OCI-LY3 (cell line): Measurements from ENCODE around the gene NEURL1B.

ENCODE experiments used
- H2AFZ ChIP-seq: fragments of 200-600, 300-600 bp; shearing (Covaris generic); 2 replicates; pipeline ENCODE4 v1.6.0; 2014; ENCODE audit warnings: antibody characterized with exemption, low read depth, low read length
- H3K27ac ChIP-seq: fragments of 200-600, 300-600 bp; sonication (generic); 2 replicates; pipeline ENCODE4 v1.5.1; 2014; ENCODE audit warnings: mild to moderate bottlenecking, low read length, moderate library complexity, mixed read lengths
- H3K27me3 ChIP-seq: fragments of 200-600, 300-600 bp; sonication (generic); 2 replicates; pipeline ENCODE4 v1.6.1; 2014; ENCODE audit warnings: low read depth, low read length, mixed read lengths
- H3K36me3 ChIP-seq: fragments of 200-600, 300-600 bp; sonication (generic); replicated peaks from 2 replicates; pipeline ENCODE3; 2014; ENCODE audit warnings: low read depth, low read length, mixed read lengths
- H3K4me1 ChIP-seq: fragments of 300-600, 200-600 bp; sonication (generic); 2 replicates; pipeline ENCODE4 v1.6.1; 2014; ENCODE audit warnings: low read length, mixed read lengths
- H3K4me2 ChIP-seq: fragments of 200-600, 300-600 bp; sonication (generic); 2 replicates; pipeline ENCODE4 v1.6.1; 2014; ENCODE audit warnings: low read length, mixed read lengths
- H3K4me3 ChIP-seq: fragments of 300-600, 200-600 bp; sonication (generic); 2 replicates; pipeline ENCODE4 v1.5.1; 2014; ENCODE audit warnings: antibody characterized with exemption, mild to moderate bottlenecking, low read length, moderate library complexity
- H3K79me2 ChIP-seq: fragments of 300-600, 200-600 bp; shearing (Covaris generic); 2 replicates; pipeline ENCODE4 v1.6.1; 2014; ENCODE audit warnings: mild to moderate bottlenecking, low read length, mixed read lengths
- H3K9ac ChIP-seq: fragments of 300-600, 200-600 bp; shearing (Covaris generic); 2 replicates; pipeline ENCODE4 v1.6.0; 2014; ENCODE audit warnings: mild to moderate bottlenecking, low read length, moderate library complexity
- H3K9me3 ChIP-seq: fragments of 200-600, 300-600 bp; shearing (Covaris generic); 2 replicates; pipeline ENCODE4 v1.6.1; 2014; ENCODE audit warnings: low read length, mixed read lengths; ENCODE audit not compliant: insufficient read depth
- H4K20me1 ChIP-seq: fragments of 200-600, 300-600 bp; sonication (generic); 2 replicates; pipeline ENCODE4 v1.6.1; 2016; ENCODE audit warnings: low read length, mixed read lengths; ENCODE audit not compliant: insufficient read depth
- EZH2phosphoT487 ChIP-seq: fragments of 200-600 bp; shearing (Covaris generic); IDR thresholded peaks from 2 replicates; pipeline ENCODE4 v1.6.1; 2018; ENCODE audit warnings: antibody characterized with exemption, mixed run types, low read depth
- TF ChIP-seq, protein P1 (sequence below): fragments of 200-600, 300-600 bp; sonication (generic); IDR thresholded peaks from 2 replicates; pipeline ENCODE4 v1.5.1; 2014; ENCODE audit warnings: antibody characterized with exemption, low read length, low read depth

NEURL1B gene

DNA sequence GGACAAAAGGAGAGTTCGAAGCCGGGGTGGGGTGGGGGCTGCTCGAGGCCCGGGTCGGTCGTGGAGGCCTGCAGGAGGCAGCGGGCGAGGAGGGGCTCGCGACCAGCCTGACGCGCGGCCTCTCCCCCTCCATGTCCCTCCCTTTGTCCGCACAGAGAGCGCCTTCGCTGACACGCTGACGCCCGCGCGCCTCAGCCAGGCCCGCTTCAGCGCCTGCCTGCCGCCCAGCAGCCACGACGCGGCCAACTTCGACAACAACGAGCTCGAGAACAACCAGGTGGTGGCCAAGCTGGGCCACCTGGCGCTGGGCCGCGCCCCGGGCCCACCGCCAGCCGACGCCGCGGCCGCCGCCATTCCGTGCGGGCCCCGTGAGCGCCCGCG lies 42.2 kb downstream of the NEURL1B start:
- Histone ChIP-seq H3K27me3 (peaks cover 9% of the 10 kb centered on the region), H4K20me1 (no peaks in the 10 kb centered on the region), H3K36me3 (no peaks in the 10 kb centered on the region), H3K9me3 (no peaks in the 10 kb centered on the region), H3K79me2 (no peaks in the 10 kb centered on the region), H3K27ac (no peak overlapping the region), H2AFZ (no peak overlapping the region), H3K4me3 (no peak overlapping the region), H3K4me2 (no peak overlapping the region), H3K9ac (no peak overlapping the region), H3K4me1 (peaks cover 12% of the 10 kb centered on the region)
- TF ChIP-seq EZH2phosphoT487: no peak
- TF ChIP-seq, protein P1, sequence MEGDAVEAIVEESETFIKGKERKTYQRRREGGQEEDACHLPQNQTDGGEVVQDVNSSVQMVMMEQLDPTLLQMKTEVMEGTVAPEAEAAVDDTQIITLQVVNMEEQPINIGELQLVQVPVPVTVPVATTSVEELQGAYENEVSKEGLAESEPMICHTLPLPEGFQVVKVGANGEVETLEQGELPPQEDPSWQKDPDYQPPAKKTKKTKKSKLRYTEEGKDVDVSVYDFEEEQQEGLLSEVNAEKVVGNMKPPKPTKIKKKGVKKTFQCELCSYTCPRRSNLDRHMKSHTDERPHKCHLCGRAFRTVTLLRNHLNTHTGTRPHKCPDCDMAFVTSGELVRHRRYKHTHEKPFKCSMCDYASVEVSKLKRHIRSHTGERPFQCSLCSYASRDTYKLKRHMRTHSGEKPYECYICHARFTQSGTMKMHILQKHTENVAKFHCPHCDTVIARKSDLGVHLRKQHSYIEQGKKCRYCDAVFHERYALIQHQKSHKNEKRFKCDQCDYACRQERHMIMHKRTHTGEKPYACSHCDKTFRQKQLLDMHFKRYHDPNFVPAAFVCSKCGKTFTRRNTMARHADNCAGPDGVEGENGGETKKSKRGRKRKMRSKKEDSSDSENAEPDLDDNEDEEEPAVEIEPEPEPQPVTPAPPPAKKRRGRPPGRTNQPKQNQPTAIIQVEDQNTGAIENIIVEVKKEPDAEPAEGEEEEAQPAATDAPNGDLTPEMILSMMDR: no peak

GRCh38 chr5:172683645-172684471 lies 42.8 kb downstream of the NEURL1B start:
- Histone ChIP-seq H3K9ac (no peak overlapping the region), H3K4me2 (no peak overlapping the region), H3K4me1 (peaks cover 18% of the 10 kb centered on the region)

GRCh38 chr5:172685091-172685490 lies 44.0 kb downstream of the NEURL1B start:
- H3K79me2 ChIP-seq: no peaks in the 10 kb centered on the region
- H3K4me1 ChIP-seq: peaks cover 31% of the 10 kb centered on the region

More at GRCh38 chr5:172683645-172684471, 42.8 kb downstream of the NEURL1B start:
- Histone ChIP-seq H2AFZ (no peak overlapping the region), H3K27ac (no peak overlapping the region), H3K4me3 (no peak overlapping the region), H3K27me3 (peaks cover 10% of the 10 kb centered on the region), H4K20me1 (no peaks in the 10 kb centered on the region), H3K79me2 (no peaks in the 10 kb centered on the region), H3K36me3 (no peaks in the 10 kb centered on the region), H3K9me3 (no peaks in the 10 kb centered on the region)
- TF ChIP-seq, protein P1: no peak
- no peak for TF ChIP-seq EZH2phosphoT487

DNA sequence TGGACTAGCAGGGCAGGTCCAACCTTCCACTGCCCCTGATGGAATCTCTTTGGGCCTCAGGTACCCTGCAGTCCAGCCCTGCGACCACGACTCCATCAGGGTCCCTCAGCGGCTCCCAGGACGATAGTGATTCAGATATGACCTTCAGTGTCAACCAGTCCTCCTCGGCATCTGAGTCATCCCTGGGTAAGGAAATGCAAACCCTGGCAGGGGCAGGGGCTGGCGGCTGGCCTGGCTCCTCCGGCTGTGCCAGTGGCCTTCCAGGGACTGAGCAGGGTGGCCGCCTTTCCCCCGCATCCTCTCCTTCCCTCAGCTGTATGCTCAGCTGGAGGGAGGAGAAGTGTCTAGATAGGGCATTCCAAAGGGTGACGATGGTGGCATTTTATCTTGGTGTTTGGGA lies 45.0 kb downstream of the NEURL1B start:
- Histone ChIP-seq H3K9ac (no peak overlapping the region), H3K4me1 (peaks cover 35% of the 10 kb centered on the region), H3K79me2 (no peaks in the 10 kb centered on the region), H3K4me2 (no peak overlapping the region), H3K36me3 (no peaks in the 10 kb centered on the region), H3K27me3 (peaks cover 28% of the 10 kb centered on the region), H4K20me1 (no peaks in the 10 kb centered on the region), H3K27ac (no peak overlapping the region), H3K9me3 (no peaks in the 10 kb centered on the region), H2AFZ (no peak overlapping the region), H3K4me3 (no peak overlapping the region)
- TF ChIP-seq EZH2phosphoT487: no peak
- TF ChIP-seq, protein P1: no peak

More at GRCh38 chr5:172685091-172685490, 44.0 kb downstream of the NEURL1B start:
- H3K9ac ChIP-seq: no peak overlapping the region
- H2AFZ ChIP-seq: no peak overlapping the region
- no peak for TF ChIP-seq EZH2phosphoT487
- TF ChIP-seq, protein P1: no peak
- H3K27ac ChIP-seq: no peak overlapping the region
- H3K36me3 ChIP-seq: no peaks in the 10 kb centered on the region
- H4K20me1 ChIP-seq: no peaks in the 10 kb centered on the region
- H3K9me3 ChIP-seq: no peaks in the 10 kb centered on the region
- H3K4me2 ChIP-seq: no peak overlapping the region
- H3K4me3 ChIP-seq: no peak overlapping the region
- H3K27me3 ChIP-seq: peaks cover 22% of the 10 kb centered on the region
